ENCODE data around the gene TRIM72.
A peak's percentile ranks its signal among the peaks of the same experiment; 100 is the strongest.
"Not testable (repeated sequence)": the region's sequence is repeated elsewhere in the genome, so short reads cannot be mapped to it uniquely, and the experiment has no call there.

TRIM72 gene, protein sequence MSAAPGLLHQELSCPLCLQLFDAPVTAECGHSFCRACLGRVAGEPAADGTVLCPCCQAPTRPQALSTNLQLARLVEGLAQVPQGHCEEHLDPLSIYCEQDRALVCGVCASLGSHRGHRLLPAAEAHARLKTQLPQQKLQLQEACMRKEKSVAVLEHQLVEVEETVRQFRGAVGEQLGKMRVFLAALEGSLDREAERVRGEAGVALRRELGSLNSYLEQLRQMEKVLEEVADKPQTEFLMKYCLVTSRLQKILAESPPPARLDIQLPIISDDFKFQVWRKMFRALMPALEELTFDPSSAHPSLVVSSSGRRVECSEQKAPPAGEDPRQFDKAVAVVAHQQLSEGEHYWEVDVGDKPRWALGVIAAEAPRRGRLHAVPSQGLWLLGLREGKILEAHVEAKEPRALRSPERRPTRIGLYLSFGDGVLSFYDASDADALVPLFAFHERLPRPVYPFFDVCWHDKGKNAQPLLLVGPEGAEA

DNA sequence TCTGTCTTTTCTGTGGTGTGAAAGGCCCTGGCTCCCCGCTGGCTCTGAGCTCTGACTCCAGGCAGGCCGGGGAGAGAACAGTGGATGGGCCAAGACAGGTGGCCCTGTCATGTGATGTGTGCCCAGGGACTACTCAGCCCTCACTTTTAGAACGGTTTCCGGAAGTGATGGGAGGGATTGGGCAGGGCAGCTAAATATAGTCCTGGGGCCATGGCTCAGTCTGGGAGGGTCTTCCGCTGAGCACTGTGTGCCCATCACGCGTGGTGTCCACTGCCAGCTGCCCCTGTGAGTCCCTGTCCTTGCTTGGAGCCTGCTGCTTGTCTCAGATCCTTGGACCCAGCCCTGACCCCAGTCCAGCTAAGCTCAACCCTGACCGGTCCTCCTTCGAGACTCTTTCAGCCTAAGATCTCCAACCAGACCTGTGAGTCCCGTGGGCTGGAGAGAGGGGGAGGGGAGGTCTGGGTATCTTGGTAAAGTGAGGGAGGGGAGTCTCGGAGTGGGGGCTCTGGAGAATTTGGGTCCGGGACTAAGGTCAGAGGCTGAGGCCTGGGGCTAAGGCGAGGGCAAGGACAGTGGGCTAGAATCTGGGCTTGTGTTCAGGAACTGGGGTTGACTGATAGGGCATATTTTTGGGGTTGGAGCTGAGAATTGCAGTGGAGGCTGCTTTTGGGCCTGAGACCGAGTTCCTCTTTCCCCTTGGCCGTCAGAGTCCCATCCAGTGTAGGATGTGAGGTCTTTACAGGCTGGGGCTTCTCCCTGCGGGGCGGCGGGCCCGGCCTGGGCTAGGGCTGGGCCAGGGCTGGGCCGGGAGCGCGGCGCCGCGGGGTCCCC lies at the start of gene TRIM72:
Gene TRIM72 (plus strand): TSS at position 243 of the 831 bp plus-strand sequence. CDS start 620 bp downstream, outside the sequence.
- DNase-seq (ENCODE audit: low spot score): no peak
- TF ChIP-seq, protein P1, sequence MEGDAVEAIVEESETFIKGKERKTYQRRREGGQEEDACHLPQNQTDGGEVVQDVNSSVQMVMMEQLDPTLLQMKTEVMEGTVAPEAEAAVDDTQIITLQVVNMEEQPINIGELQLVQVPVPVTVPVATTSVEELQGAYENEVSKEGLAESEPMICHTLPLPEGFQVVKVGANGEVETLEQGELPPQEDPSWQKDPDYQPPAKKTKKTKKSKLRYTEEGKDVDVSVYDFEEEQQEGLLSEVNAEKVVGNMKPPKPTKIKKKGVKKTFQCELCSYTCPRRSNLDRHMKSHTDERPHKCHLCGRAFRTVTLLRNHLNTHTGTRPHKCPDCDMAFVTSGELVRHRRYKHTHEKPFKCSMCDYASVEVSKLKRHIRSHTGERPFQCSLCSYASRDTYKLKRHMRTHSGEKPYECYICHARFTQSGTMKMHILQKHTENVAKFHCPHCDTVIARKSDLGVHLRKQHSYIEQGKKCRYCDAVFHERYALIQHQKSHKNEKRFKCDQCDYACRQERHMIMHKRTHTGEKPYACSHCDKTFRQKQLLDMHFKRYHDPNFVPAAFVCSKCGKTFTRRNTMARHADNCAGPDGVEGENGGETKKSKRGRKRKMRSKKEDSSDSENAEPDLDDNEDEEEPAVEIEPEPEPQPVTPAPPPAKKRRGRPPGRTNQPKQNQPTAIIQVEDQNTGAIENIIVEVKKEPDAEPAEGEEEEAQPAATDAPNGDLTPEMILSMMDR (IDR thresholded peaks at IDR 0.05; ENCODE audit: extremely low read depth, missing control alignments): no peak

DNA sequence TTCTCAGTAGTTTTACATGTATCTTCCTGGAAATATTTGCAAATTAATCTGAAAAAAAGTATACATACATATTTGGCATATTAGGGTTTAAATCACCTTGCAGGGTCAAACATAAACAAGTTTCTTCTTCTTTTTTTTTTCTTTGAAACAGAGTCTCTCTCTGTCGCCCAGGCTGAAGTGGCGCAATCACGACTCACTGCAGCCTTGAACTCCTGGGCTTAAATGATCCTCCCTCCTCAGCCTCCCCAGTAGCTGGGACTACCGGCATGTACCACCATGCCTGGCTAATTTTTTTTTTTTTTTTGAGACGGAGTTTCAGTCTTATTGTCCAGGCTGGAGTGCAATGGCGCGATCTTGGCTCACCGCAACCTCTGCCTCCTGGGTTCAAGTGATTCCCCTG lies 46.6 kb upstream of the TRIM72 start:
- DNase-seq (ENCODE audit: low spot score): no peak
- TF ChIP-seq, protein P1 (IDR thresholded peaks at IDR 0.05; ENCODE audit: extremely low read depth, missing control alignments): no peak

DNA sequence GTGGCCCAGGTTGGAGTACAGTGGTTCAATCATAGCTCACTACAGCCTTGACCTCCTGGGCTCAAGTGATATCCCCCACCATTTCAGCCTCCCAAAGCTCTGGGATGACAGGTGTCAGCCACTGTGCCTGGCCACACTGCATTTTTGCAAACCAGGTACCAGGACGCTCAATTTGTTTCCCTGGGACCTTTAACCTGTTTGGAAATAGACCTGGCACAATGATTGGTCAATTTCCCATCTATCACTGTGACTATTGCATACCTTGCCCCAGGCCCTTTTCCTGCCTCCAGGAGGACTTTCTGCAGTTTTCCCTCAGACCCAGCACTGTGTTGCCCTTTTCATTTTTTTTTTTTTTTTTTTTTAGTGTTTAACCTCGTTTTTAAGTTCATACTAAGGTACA lies 45.1 kb upstream of the TRIM72 start:
- DNase-seq (ENCODE audit: low spot score): no peak
- TF ChIP-seq, protein P1 (IDR thresholded peaks at IDR 0.05; ENCODE audit: extremely low read depth, missing control alignments): no peak

DNA sequence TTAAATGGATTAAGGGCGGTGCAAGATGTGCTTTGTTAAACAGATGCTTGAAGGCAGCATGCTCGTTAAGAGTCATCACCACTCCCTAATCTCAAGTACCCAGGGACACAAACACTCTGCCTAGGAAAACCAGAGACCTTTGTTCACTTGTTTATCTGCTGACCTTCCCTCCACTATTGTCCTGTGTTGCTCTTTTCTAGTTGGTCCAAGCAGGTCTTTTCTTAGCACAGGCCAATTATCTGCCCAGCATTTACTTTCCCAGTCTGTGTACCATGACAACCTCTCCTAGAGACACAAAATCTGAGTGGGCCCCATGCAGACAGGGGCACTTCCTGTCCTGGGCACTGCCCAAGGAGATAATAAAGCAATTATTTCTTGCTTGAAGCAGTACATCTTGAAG lies 43.9 kb upstream of the TRIM72 start:
- not testable (repeated sequence) for DNase-seq (ENCODE audit: low spot score)

DNA sequence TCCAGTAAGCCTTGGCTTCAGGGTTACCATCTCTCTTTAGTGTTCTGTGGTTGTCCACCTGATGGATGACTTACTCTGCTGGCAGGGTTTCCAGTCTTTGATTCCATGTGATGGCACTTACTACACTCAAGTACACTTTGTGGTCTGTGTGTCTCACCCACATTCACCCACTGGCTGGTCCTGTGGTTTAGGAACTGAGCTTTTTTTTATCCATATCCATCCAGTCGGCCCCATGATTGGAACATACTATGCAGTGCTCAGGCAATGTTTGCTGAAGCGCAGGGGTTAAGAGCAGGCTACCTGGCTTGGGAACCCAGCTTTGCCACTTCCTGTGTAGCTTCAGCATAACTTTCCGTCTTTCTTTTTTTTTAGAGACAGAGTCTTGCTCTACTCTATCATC lies 36.8 kb upstream of the TRIM72 start:
- no peak for DNase-seq (ENCODE audit: low spot score)
- TF ChIP-seq, protein P1 (IDR thresholded peaks at IDR 0.05; ENCODE audit: extremely low read depth, missing control alignments): no peak

DNA sequence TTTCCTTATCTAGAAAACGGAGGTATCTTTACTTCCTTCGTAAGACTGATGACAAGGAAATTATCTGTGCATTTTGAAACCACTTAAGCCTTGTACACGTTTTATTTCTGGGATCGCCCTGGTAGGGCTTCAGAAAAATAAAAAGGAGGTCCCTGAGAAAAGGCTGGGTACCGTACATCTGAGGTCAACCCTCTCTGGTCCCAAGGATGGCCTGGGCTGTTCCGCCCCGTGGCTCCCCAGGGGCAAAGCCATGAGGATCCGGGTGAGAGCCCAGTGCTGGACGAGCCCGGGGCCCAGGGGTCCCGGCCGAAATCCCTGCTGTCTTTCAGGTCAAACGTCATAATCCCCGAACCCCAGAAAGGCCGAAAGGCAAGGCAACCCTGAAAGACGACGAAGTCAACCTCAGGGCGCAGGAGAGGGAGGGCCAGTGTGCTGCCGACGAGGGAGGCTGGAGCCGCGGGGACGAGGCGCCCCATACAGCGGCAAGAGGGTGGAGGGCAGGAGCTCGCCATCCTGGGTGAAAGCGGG lies 34.6 kb upstream of the TRIM72 start:
- TF ChIP-seq, protein P1 (IDR thresholded peaks at IDR 0.05; ENCODE audit: extremely low read depth, missing control alignments): no peak
- no peak for DNase-seq (ENCODE audit: low spot score)

DNA sequence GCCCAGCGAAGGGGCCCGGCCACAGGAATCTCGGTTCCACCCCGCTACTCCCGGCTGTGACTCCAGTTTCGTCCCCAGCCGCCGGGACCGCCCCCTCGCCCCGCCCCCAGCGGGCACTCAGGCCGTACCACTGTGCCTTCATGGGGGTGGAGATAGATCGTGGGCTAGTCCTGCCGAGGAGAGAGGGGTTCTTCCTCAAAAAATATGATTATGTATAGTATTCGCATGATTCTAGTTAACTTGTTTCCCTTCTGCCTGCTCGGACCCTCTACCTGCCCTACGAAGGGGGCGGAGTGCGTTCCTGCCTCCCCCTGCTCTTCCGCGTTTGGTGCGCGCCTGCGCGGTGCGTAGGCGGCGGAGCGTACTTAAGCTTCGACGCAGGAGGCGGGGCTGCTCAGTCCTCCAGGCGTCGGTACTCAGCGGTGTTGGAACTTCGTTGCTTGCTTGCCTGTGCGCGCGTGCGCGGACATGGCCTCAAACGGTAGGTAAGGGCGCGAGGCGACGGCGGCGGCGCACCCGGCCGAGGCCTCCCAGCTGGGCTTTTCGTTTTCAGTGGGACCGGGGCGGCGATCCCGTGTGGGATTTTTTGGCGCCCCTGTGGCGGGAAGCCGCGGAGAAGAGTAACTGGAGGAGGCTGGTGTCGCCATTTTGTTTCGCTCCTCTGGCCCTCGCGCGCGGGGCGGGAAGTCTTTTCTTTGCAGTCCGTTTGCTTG lies 34.0 kb upstream of the TRIM72 start, which contains the start of gene FUS:
Gene FUS (plus strand): TSS at position 393 of the 713 bp plus-strand sequence. CDS start 76 bp downstream, at position 469.
- DNase-seq (ENCODE audit: low spot score): peak; percentile 96
- TF ChIP-seq, protein P1 (IDR thresholded peaks at IDR 0.05; ENCODE audit: extremely low read depth, missing control alignments): no peak
